ENCODE results near the gene TALDO1. TPM values are rescaled to one million over a fixed set of nuclear protein-coding genes. Genes with fewer than 3 reads are reported as not detected.
A peak's percentile ranks its signal among the peaks of the same experiment; 100 is the strongest.

TALDO1 gene
- total and polyA plus RNA-seq, 10 of the 15 experiments (the other 5 are each of a cell fraction or from before 2014, with no cell fraction given): 121 to 302 (median 182) TPM

GRCh38 chr11:721247-721740 is 26.0 kb upstream of the TALDO1 start:
- no peak for DNase-seq (ENCODE audit: low read depth, low spot score)
- Histone ChIP-seq H3K9ac (ENCODE audit: control insufficient read depth, insufficient read depth, low read length) (no peak overlapping the region), H3K27me3 (replicated peaks in 1 of 2; ENCODE audit: control insufficient read depth in 2 of 2, insufficient read depth in 2 of 2, low read length in 1 of 2) (0 out of 4 replicates have a peak, but pooled peaks cover 0 to 3% of the 10 kb centered on the region in 2 experiments), H3K27ac (ENCODE audit: control insufficient read depth, insufficient read depth) (no peak overlapping the region), H4K20me1 (ENCODE audit: control insufficient read depth, insufficient read depth) (no peaks in the 10 kb centered on the region), H3K36me3 (ENCODE audit: control insufficient read depth in 2 of 2, insufficient read depth in 2 of 2, low read length in 1 of 2) (no peaks in the 10 kb centered on the region), H2AFZ (ENCODE audit: control insufficient read depth, low read depth, low read length) (0 out of 2 replicates have a peak overlapping the region, but pooled peaks have one; percentile 23), H3K4me1 (ENCODE audit: control insufficient read depth, insufficient read depth, low read length) (peaks cover 12% of the 10 kb centered on the region), H3K4me2 (ENCODE audit: control insufficient read depth, insufficient read depth) (peak overlapping the region; percentile 84), H3K79me2 (ENCODE audit: control insufficient read depth, insufficient read depth, low read length) (no peaks in the 10 kb centered on the region), H3K9me3 (replicated peaks; ENCODE audit: control insufficient read depth, insufficient read depth, low read length) (no peaks in the 10 kb centered on the region), H3K4me3 (peak overlapping the region; percentile 57)
- ChIA-PET RAD21 (ENCODE audit: unreplicated experiment) (interaction anchor here (0.8 to 6.3 kb wide), 7 partner anchors 15 to 281 kb away, joined by 3 to 112 read pairs (median 6); partner anchors contain the start of genes DEAF1, EPS8L2 and TMEM80), CTCF (interaction anchor here (0.7 to 8.6 kb wide), 7 partner anchors 26 to 203 kb away, joined by 4 to 127 read pairs (median 17); partner anchors contain the start of genes DEAF1, LMNTD2 and TMEM80), POLR2A (interaction anchor here (0.6 to 8.2 kb wide), 8 partner anchors 14 to 193 kb away, joined by 3 to 72 read pairs (median 4); partner anchors contain the start of genes DEAF1, TALDO1 and TMEM80), SMC1A (ENCODE audit: uncharacterized antibody, unreplicated experiment) (interaction anchor here (0.9 to 2.7 kb wide), 5 partner anchors 25 to 61 kb away, joined by 3 to 30 read pairs (median 3); partner anchors contain the start of gene TMEM80)
- ATAC-seq: peak; percentile 2; the same call in 2 of the 3 replicates
- no peak for FAIRE-seq
- 10% methylated on average over 21 of the region's 28 CpGs for WGBS (ENCODE audit: insufficient coverage, insufficient replicate concordance, low lambda C conversion rate, missing lambda C conversion rate)
- no TSS peak for BruUV-seq (replicated peaks)
- in situ Hi-C loops (cut with MboI): loop anchor here (10.0 kb wide), 1 partner anchor 56 kb away; no protein-coding TSS in a partner anchor
- intact Hi-C loops (cut with micrococcal nuclease; ENCODE audit: unreplicated experiment): loop anchor here (2.0 to 5.0 kb wide), 2 partner anchors 24 to 104 kb away; partner anchors contain the start of gene IRF7
- TF ChIP-seq GATAD2B (conservative IDR thresholded peaks at IDR 0.05; ENCODE audit: low read depth) (0 out of 2 replicates have a peak, but pooled peaks have one; percentile 17), NRF1 (conservative IDR thresholded peaks at IDR 0.05; ENCODE audit: low read depth, low read length) (no peak), ATF2 (IDR thresholded peaks at IDR 0.05; ENCODE audit: low read length) (no peak), NR2F1 (conservative IDR thresholded peaks at IDR 0.05) (peak; percentile 84), ZNF592 (IDR thresholded peaks at IDR 0.05) (no peak), TAF1 (IDR thresholded peaks at IDR 0.05; ENCODE audit: borderline replicate concordance, low read depth, low read length) (no peak), ETV6 (conservative IDR thresholded peaks at IDR 0.05 in 1 of 2, IDR thresholded peaks at IDR 0.05 in 1 of 2; ENCODE audit: borderline replicate concordance in 1 of 2, low read depth in 1 of 2) (no peak), NR2C1 (IDR thresholded peaks at IDR 0.05) (peak; percentile 35), EGR1 (IDR thresholded peaks at IDR 0.05; ENCODE audit: borderline replicate concordance in 1 of 2, low read depth in 2 of 2, low read length in 2 of 2) (no peak), IRF5 (IDR thresholded peaks at IDR 0.05; ENCODE audit: borderline replicate concordance) (no peak), ATF3 (IDR thresholded peaks at IDR 0.05; ENCODE audit: borderline replicate concordance, extremely low read depth, low read depth, low read length) (no peak), PBX3 (IDR thresholded peaks at IDR 0.05; ENCODE audit: insufficient replicate concordance, low read depth, low read length) (no peak), SREBF1 (IDR thresholded peaks at IDR 0.05; ENCODE audit: low read length) (no peak)

All from GM12878 (cell line).